Activated CD4-positive, alpha-beta T cell treated with anti-CD3 and anti-CD28 coated beads for 36 hours (primary cell): ENCODE data around the gene CSK. TPM values are rescaled to one million over a fixed set of nuclear protein-coding genes. Genes with fewer than 3 reads are reported as not detected.
"Not testable (repeated sequence)": the region's sequence is repeated elsewhere in the genome, so short reads cannot be mapped to it uniquely, and the experiment has no call there.

Experiments used
- ATAC-seq: fragments of 200-7000 bp; cut with Tn5 transposase; one replicate; pipeline ENCODE4 v1.10.0; 2021; ENCODE audit warnings: mild to moderate bottlenecking, moderate library complexity
- CTCF ChIA-PET: fragments of 350-600 bp; sonication (Branson Sonifier 250); formaldehyde crosslinking; loops from one replicate; lab custom pipeline; 2021; ENCODE audit warnings: antibody characterized with exemption; lab: Charles Lee
- POLR2A ChIA-PET: fragments of 350-600 bp; sonication (Branson Sonifier 250); formaldehyde crosslinking; loops from one replicate; lab custom pipeline; 2021; ENCODE audit warnings: antibody characterized with exemption, inconsistent platforms; lab: Charles Lee
- DNase-seq: peaks from one replicate; pipeline ENCODE4 v3.0.0-alpha.2; 2020
- H3K27ac Mint-ChIP-seq: one replicate; pipeline ENCODE4 v1.8.0; 2021; ENCODE audit warnings: mixed read lengths
- H3K27me3 Mint-ChIP-seq: one replicate; pipeline ENCODE4 v1.8.0; 2021; ENCODE audit warnings: mixed read lengths
- H3K36me3 Mint-ChIP-seq: one replicate; pipeline ENCODE4 v1.8.0; 2021; ENCODE audit warnings: low read depth, mixed read lengths
- H3K4me1 Mint-ChIP-seq: one replicate; pipeline ENCODE4 v1.8.0; 2021; ENCODE audit warnings: mixed read lengths
- H3K4me3 Mint-ChIP-seq: one replicate; pipeline ENCODE4 v1.8.0; 2021; ENCODE audit warnings: mild to moderate bottlenecking, moderate library complexity, mixed read lengths
- H3K9me3 Mint-ChIP-seq: one replicate; pipeline ENCODE4 v1.8.0; 2021; ENCODE audit warnings: low read depth, mixed read lengths
- intact Hi-C, 2 experiments: fragments of 100-400 bp; cut with DNase I in 1 of 2; cut with micrococcal nuclease in 1 of 2; formaldehyde crosslinking; loops; one replicate each; pipeline versions ENCODE4 v1.14.2 to v1.15.1; 2022 to 2024; cut with DNase I, micrococcal nuclease
- total RNA-seq, 2 experiments: library from RNA; stranded (reverse); gene quantifications; one replicate each; pipeline ENCODE4 v1.2.3, GENCODE V29; 2021

The CSK gene
- total RNA-seq = 100 to 1,000 TPM; 229 to 272 TPM

DNA sequence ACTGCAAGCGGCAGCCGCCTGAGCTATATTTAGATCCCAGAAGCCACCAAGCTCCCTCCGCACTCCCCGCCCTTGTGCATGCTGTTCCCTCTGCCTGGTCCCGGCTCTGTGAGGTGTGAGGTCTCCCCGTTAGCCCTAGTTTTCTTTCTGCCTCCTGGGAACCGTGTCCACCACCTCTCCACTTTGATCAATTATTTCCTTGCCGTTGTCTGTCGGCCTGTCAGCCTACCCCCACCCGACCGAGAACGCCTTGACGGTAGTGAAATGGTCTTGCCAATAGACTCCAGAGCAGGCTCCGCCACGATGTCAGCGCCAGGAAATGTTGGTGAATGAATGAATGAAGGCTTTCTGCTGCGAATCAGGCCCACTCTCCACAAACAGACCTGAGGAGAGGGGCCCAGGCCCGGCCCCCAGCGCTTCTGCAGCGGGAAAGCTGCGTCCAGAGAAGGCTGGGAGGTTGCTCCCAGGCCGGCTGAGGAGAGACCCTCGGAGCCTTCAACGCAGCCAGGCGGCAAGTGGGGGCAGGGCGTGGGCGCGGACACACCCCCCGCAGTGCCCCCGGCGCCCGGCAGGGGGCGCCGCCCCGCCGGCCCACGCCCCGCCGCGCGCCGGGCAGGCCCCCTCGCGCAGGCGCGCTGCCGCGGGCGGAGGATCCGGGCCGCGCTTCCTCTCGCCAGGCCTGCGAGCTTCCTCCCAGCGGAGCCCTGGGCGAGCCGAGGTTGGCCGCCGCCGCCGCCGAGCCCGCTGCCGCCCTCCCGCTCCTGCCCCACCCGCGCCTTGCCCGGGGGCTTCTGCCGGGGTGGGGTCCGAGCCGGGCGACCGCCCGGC is at the start of gene CSK:
Gene CSK, plus strand, starts transcription at position 650 of the 828 bp plus-strand sequence. CDS start 16,218 bp downstream, outside the sequence.
- Mint-ChIP-seq H3K9me3 (no peaks in the 10 kb centered on the region), H3K27ac (peak within 1 kb of the TSS; percentile 100), H3K4me1 (peaks cover 56% of the 10 kb centered on the region), H3K36me3 (peaks cover 35% of the 10 kb centered on the region), H3K4me3 (peak within 1 kb of the TSS; percentile 89), H3K27me3 (no peaks in the 10 kb centered on the region)
- POLR2A ChIA-PET = interaction anchor here (0.5 to 3.5 kb wide), 3 partner anchors 10 to 88 kb away, joined by 3 to 26 read pairs (median 4); no protein-coding TSS in a partner anchor
- ATAC-seq (peak; percentile 27), DNase-seq (peak; percentile 84)
- CTCF ChIA-PET = interaction anchor here (0.6 to 22.1 kb wide), 9 partner anchors 6 to 164 kb away, joined by 3 to 743 read pairs (median 27); partner anchors contain the start of genes CSK and FAM219B
- intact Hi-C loops = loop anchor here (1.0 to 10.0 kb wide), 17 partner anchors 10 to 787 kb away; partner anchors contain the start of genes ARID3B (in 2 of the 2), COX5A (in 2 of the 2), C15orf39 (in 1 of the 2) and MPI (in 1 of the 2)

DNA sequence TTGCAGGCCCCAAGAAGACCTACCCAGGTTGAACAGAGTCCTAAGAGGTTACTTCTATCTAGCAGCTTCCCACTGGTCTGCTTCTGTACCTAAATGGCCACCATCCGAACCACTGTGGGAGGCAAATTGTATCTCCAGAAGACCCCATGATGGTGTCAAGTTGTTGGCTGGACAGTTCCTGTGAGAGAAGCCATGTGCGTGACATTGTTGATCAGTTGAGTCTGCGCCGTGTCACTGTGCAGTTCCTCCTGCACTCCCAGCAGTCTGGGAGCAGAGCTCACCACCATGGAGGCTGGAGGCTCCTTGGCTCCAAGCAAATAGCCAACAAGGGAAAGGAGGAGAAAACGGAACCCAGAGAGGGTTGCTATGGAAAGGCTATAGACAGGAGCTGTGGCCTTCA is 49.0 kb upstream of the CSK start:
- ATAC-seq (no peak), DNase-seq (no peak)
- peaks cover 5% of the 10 kb centered on the region for H3K9me3 Mint-ChIP-seq
- intact Hi-C loops = no loop called here
- ChIA-PET CTCF (interaction anchor here (0.6 to 0.8 kb wide), 3 partner anchors 39 to 248 kb away, joined by 3 read pairs; no protein-coding TSS in a partner anchor), POLR2A (no interaction called here)
- no peak overlapping the region for H3K4me3 Mint-ChIP-seq
- peaks cover 16% of the 10 kb centered on the region for H3K27me3 Mint-ChIP-seq
- peaks cover 3% of the 10 kb centered on the region for H3K36me3 Mint-ChIP-seq
- H3K4me1 Mint-ChIP-seq = peaks cover 3% of the 10 kb centered on the region
- no peak overlapping the region for H3K27ac Mint-ChIP-seq

DNA sequence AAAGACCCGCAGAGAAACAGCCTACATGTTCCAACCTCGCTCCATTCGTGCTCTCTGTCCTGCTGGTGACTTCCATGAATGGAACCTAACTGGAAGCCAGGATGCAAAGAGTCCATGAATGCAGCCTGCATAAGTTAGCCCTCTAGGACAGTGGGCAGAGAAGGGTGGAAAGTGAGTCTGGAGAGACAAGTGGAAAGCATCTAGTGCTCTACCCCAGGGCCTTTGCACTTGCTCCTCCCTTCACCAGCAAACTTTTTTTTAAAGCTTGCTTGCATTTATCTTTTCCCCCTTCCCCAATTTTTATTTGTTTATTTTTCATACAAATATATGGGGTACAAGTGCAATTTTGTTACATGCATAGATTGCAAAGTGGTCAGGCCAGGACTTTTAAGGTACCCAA is 48.6 kb upstream of the CSK start:
- Mint-ChIP-seq H3K4me1 (peaks cover 7% of the 10 kb centered on the region), H3K4me3 (no peak overlapping the region), H3K36me3 (peaks cover 7% of the 10 kb centered on the region), H3K27me3 (peaks cover 16% of the 10 kb centered on the region), H3K9me3 (peaks cover 9% of the 10 kb centered on the region), H3K27ac (no peak overlapping the region)
- ChIA-PET CTCF (interaction anchor here (0.6 kb wide), 1 partner anchor 102 kb away, joined by 3 read pairs; no protein-coding TSS in a partner anchor), POLR2A (no interaction called here)
- intact Hi-C loops = no loop called here
- no peak for DNase-seq
- no peak for ATAC-seq

DNA sequence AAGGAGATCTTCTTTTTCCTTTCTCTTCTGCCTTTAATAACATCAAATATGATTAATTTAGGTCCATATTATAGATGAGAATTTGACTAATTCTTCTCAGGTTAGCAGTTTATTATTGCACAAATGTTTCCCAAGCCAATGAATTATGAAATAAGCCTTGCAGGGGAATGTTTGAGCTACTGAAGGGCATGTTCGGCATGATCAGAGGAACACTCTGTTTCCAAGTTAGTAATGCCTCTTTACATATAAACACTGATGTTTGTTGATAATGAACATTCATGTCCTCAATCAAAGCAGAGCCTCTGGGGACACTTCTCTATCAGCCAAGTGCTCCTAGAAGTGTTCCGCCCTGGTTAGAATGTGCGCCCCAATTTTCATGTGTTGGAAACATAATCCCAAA is 46.6 kb upstream of the CSK start:
- intact Hi-C loops = no loop called here
- DNase-seq = no peak
- no peak for ATAC-seq
- no peak overlapping the region for H3K27ac Mint-ChIP-seq
- H3K27me3 Mint-ChIP-seq = peaks cover 16% of the 10 kb centered on the region
- H3K36me3 Mint-ChIP-seq = peaks cover 7% of the 10 kb centered on the region
- ChIA-PET CTCF (no interaction called here), POLR2A (no interaction called here)
- H3K9me3 Mint-ChIP-seq = peaks cover 9% of the 10 kb centered on the region
- peaks cover 9% of the 10 kb centered on the region for H3K4me1 Mint-ChIP-seq
- no peak overlapping the region for H3K4me3 Mint-ChIP-seq

DNA sequence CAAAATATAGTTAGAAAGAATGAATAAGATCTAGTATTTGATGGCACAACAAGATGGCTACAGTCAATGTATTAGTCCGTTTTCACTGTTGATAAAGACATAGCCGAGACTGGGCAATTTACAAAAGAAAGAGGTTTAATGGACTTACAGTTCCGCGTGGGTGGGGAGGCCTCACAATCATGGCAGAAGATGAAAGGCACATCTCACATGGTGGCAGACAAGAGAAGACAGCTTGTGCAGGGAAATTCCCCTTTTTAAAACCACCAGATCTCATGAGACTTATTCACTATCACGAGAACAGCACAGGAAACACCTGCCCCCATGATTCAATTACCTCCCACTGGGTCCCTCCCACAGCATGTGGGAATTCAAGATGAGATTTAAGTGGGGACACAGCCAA is 43.6 kb upstream of the CSK start:
- CTCF ChIA-PET, ATAC-seq, POLR2A ChIA-PET, intact Hi-C loops, H3K4me3 Mint-ChIP-seq, H3K4me1 Mint-ChIP-seq, H3K27ac Mint-ChIP-seq, H3K36me3 Mint-ChIP-seq: not testable (repeated sequence)
- peaks cover 17% of the 10 kb centered on the region for H3K27me3 Mint-ChIP-seq
- peak; percentile 45 for DNase-seq
- H3K9me3 Mint-ChIP-seq = peaks cover 14% of the 10 kb centered on the region

DNA sequence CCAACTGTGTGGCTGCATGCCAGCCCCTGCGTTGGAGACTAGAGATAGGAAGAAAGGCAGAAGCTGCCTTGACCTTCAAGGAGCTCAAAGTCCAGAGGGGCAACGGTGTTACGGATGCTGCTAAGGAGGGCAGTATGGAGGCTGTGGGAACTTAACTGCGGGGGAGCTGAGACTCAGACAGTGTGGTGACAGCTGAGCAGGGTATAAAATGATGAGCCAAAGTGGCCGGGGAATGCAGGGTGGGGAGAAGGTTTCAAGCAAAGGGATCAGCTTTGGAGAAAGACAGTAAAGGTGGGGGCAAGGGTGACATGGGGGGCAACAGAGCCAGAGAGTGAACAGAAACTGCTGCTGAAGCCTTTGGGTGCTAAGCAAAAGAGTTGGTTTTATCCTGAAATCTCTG is 39.5 kb upstream of the CSK start:
- no peak overlapping the region for H3K4me3 Mint-ChIP-seq
- POLR2A ChIA-PET = no interaction called here
- H3K4me1 Mint-ChIP-seq = peaks cover 9% of the 10 kb centered on the region
- H3K27ac Mint-ChIP-seq = no peak overlapping the region
- intact Hi-C loops = no loop called here
- no peak for ATAC-seq
- peaks cover 6% of the 10 kb centered on the region for H3K36me3 Mint-ChIP-seq
- no peak for DNase-seq
- CTCF ChIA-PET = interaction anchor here (0.9 kb wide), 1 partner anchor 107 kb away, joined by 3 read pairs; no protein-coding TSS in a partner anchor
- peaks cover 5% of the 10 kb centered on the region for H3K27me3 Mint-ChIP-seq
- H3K9me3 Mint-ChIP-seq = peaks cover 12% of the 10 kb centered on the region

DNA sequence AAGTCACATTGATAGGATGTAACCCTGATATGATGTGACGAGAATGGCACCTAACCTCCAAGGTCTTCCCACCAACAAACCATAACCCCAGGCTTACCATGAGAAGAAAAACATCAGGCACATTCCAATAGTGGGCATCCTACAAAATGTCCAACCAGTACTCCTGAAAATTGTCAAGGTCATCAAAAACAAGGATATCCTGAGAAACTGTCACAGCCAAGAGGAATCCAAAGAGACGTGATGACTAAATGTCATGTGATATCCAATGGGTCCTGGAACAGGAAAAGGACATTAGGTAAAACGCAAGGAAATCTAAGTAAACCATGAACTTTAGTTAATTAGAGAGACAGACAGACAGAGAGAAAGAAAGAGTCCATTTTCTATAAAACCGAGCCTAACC is 35.5 kb upstream of the CSK start:
- Mint-ChIP-seq H3K27ac (no peak overlapping the region), H3K27me3 (peaks cover 5% of the 10 kb centered on the region), H3K9me3 (peaks cover 5% of the 10 kb centered on the region), H3K4me3 (no peak overlapping the region), H3K4me1 (no peaks in the 10 kb centered on the region), H3K36me3 (peaks cover 2% of the 10 kb centered on the region)
- ChIA-PET CTCF (interaction anchor here (1.8 kb wide), 1 partner anchor 112 kb away, joined by 4 read pairs; no protein-coding TSS in a partner anchor), POLR2A (interaction anchor here (0.6 kb wide), 1 partner anchor 120 kb away, joined by 3 read pairs; no protein-coding TSS in a partner anchor)
- DNase-seq (no peak), ATAC-seq (no peak)
- intact Hi-C loops = no loop called here

DNA sequence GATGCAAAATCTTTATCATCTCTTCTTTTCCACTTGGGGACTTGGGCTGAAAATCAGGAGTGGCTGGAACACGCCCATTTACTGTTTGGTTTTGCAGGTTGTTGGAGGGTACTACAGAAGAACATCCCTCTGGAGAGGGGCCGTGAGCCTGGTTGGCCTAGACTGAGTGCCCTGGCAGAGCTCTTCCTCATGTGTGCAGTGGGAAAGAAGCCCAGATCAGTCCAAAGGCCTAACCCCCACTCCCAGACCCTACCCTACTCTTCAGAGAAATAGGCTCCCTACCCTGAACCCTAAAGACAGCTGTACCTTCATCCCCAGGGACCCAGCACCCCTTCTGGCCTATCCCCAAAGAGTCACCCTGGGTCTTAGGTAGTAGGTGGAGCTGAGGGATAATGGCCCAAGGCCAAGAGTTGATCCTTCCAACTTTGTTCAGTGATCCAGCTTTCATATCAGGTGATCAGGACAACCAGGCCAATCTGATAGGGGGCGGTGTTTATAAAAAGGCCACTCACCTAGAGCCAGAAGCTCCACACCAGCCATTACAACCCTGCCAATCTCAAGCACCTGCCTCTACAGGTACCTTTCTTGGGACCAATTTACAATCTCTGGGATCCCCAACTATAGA is 33.4 kb upstream of the CSK start, which contains the start of gene CYP1A2:
Gene CYP1A2, plus strand, starts transcription at position 524 of the 625 bp plus-strand sequence. CDS start 894 bp downstream, outside the sequence.
- ATAC-seq (no peak), DNase-seq (no peak)
- no peaks in the 10 kb centered on the region for H3K9me3 Mint-ChIP-seq
- H3K4me1 Mint-ChIP-seq = no peaks in the 10 kb centered on the region
- no peaks in the 10 kb centered on the region for H3K36me3 Mint-ChIP-seq
- H3K4me3 Mint-ChIP-seq = no peak within 1 kb of the TSS
- ChIA-PET POLR2A (interaction anchor here (1.2 kb wide), 1 partner anchor 65 kb away, joined by 8 read pairs; no protein-coding TSS in a partner anchor), CTCF (no interaction called here)
- H3K27ac Mint-ChIP-seq = no peak within 1 kb of the TSS
- H3K27me3 Mint-ChIP-seq = no peaks in the 10 kb centered on the region
- intact Hi-C loops = no loop called here

DNA sequence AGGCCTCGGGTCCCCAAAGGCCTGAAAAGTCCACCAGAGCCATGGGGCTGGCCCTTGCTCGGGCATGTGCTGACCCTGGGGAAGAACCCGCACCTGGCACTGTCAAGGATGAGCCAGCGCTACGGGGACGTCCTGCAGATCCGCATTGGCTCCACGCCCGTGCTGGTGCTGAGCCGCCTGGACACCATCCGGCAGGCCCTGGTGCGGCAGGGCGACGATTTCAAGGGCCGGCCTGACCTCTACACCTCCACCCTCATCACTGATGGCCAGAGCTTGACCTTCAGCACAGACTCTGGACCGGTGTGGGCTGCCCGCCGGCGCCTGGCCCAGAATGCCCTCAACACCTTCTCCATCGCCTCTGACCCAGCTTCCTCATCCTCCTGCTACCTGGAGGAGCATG is 32.0 kb upstream of the CSK start:
- ATAC-seq (no peak), DNase-seq (no peak)
- ChIA-PET POLR2A (no interaction called here), CTCF (no interaction called here)
- Mint-ChIP-seq H3K4me3 (no peak overlapping the region), H3K9me3 (no peaks in the 10 kb centered on the region), H3K36me3 (no peaks in the 10 kb centered on the region), H3K27ac (no peak overlapping the region), H3K27me3 (no peaks in the 10 kb centered on the region), H3K4me1 (no peaks in the 10 kb centered on the region)
- intact Hi-C loops = no loop called here

DNA sequence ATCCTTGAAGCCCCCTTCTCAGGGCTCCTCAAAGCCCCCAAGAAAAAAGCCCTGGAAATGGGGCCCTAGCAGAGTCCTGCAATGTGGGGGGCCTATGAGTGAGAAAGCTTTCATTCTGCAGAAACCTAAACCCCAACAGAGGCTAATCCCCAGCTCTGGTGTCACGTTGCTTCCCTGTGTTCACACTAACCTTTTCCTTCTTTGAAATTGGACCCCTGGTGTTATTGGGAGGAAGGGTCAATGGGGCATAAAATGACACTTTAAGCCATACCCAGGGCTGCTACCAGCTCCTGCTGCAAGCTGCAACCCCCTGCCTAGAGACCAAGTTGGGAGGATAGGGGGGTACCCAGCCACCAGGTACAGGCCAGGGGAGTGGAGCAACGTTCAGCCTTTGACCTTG is 31.1 kb upstream of the CSK start:
- DNase-seq = no peak
- no peaks in the 10 kb centered on the region for H3K27me3 Mint-ChIP-seq
- intact Hi-C loops = no loop called here
- POLR2A ChIA-PET = no interaction called here
- H3K4me1 Mint-ChIP-seq = no peaks in the 10 kb centered on the region
- no peak overlapping the region for H3K4me3 Mint-ChIP-seq
- ATAC-seq = no peak
- CTCF ChIA-PET = interaction anchor here (0.8 to 1.3 kb wide), 2 partner anchors 11 to 18 kb away, joined by 3 to 4 read pairs; no protein-coding TSS in a partner anchor
- no peaks in the 10 kb centered on the region for H3K36me3 Mint-ChIP-seq
- no peaks in the 10 kb centered on the region for H3K9me3 Mint-ChIP-seq
- H3K27ac Mint-ChIP-seq = no peak overlapping the region

DNA sequence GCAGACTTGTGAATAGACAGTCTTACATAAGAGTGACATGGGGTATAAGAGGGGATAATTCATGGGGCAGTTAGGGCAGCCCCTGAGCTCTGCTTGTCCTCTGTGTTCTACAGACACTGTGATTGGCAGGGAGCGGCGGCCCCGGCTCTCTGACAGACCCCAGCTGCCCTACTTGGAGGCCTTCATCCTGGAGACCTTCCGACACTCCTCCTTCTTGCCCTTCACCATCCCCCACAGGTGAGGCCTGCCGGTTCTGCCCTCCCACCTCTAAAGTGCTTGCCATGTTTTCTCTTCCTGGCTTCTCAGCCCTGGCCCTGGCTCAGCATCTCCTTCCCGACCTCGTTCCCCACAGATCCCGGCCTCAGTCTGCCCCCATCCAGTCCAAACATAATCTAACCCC is 29.9 kb upstream of the CSK start:
- Mint-ChIP-seq H3K4me3 (no peak overlapping the region), H3K36me3 (no peaks in the 10 kb centered on the region), H3K4me1 (no peaks in the 10 kb centered on the region), H3K27ac (no peak overlapping the region), H3K9me3 (no peaks in the 10 kb centered on the region), H3K27me3 (no peaks in the 10 kb centered on the region)
- no peak for DNase-seq
- no peak for ATAC-seq
- CTCF ChIA-PET = interaction anchor here (0.8 to 1.3 kb wide), 3 partner anchors 19 to 430 kb away, joined by 3 to 4 read pairs (median 4); no protein-coding TSS in a partner anchor
- POLR2A ChIA-PET = no interaction called here
- intact Hi-C loops = no loop called here
